NCI-H2196 treated with DMSO at 0.1 percent for 48 hours (cell line): Measurements from ENCODE around the gene MICAL2.

Experiments
- DNase-seq: peaks from one replicate; lab custom pipeline; 2025; ENCODE audit not compliant: unreplicated experiment; lab: John Stamatoyannopoulos, UW

The MICAL2 gene

DNA sequence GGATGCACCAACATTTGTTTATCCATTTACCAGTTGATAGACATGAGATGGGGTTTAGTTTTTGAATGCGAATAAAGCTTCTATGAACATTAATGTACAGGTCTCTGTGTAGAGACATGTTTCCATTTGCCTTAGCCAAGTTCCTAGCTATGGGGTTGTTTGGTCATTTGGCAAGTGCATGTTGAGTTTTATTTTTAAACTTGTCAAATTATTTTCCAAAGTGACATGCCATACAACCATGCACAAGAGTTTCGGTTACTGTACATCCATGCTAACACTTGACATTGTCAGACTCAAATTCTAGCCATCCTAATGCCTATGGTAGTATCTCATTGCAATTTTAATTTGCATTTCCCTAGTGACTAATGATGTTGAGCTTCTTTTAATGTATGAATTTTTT lies 196.4 kb downstream of the MICAL2 start:
- no peak for DNase-seq

DNA sequence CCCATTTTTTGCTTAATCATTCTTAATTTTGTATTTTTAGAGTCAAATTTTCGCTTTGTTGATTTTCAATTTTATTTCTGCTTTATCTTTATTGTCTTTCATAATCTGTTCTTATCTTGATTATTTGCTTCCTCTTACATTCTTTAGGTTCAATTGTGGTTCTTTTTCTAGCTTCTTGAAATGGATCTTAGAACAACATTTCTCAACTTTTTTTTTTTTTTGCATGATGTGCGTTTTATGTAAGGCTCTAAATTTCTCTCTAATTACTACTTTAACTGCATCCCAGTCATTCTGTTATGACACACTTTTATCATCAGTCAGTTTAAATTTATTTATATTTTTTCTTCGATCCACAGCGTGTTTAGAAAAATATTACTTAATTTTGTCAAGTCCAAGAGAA lies 201.7 kb downstream of the MICAL2 start:
- no peak for DNase-seq
